Measurements from ENCODE around the gene CNR2.
A peak's percentile ranks its signal among the peaks of the same experiment; 100 is the strongest.
"Not testable (repeated sequence)": the region's sequence is repeated elsewhere in the genome, so short reads cannot be mapped to it uniquely, and the experiment has no call there.

CNR2 gene

GRCh38 chr1:23834156-23834555, 79.0 kb downstream of the CNR2 start:
- DNase-seq (ENCODE audit: low read depth), result not testable (repeated sequence)

DNA sequence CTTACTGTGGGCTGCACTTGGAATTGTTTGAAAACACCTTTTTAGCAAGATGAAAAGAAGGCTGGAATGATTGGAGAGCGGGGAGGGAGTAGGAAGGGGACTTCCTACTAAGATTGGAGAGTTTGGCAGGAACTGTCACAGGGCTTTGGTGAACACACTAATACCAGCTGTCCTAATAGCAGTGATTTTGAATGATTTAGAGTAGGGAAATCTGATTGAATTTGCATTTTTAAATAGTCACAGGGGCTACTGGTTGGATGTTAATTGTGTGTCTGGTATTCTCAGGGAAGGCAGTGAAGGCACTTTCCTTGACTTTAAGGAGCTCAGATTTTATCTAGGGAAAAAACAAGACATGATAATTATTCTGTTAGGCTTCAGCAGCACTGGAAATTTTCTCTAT, 85.4 kb downstream of the CNR2 start:
- no peak for DNase-seq (ENCODE audit: low read depth)

- not testable (repeated sequence) for DNase-seq (ENCODE audit: low read depth)
Observed at GRCh38 chr1:23826590-23826989, 86.6 kb downstream of the CNR2 start.

DNA sequence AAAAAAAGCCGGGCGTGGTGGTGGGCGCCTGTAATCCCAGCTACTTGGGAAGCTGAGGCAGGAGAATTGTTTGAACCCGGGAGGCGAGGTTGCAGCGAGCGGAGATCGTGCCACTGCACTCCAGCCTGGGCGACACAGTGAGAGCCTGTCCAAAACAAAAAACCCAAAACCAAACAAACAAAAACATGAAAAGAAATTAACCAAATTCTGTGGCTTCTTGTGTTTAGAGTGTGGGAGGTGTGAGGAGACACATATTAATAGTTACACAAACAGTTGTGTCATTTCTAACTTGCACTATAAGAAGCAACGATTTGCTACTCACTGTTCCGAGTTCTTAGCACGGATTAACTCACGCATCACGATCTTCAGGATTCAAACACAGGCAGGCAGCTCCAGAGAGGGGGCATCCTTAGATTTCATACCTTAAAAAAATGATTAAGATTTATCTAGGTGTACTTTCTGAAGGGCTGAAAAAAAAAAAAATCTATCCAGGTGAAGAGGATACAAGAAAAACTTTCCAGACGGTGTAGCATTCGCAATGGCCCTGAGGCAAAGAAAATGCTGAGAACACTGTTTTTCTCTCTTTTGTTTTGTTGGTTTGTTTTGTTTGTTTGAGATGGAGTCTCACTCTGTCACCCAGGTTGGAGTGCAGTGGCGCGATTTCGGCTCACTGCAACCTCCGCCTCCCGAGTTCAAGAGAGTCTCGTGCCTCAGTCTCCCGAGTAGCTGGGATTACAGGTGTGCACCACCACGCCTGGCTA, 87.2 kb downstream of the CNR2 start:
- DNase-seq (ENCODE audit: low read depth), result no peak

DNA sequence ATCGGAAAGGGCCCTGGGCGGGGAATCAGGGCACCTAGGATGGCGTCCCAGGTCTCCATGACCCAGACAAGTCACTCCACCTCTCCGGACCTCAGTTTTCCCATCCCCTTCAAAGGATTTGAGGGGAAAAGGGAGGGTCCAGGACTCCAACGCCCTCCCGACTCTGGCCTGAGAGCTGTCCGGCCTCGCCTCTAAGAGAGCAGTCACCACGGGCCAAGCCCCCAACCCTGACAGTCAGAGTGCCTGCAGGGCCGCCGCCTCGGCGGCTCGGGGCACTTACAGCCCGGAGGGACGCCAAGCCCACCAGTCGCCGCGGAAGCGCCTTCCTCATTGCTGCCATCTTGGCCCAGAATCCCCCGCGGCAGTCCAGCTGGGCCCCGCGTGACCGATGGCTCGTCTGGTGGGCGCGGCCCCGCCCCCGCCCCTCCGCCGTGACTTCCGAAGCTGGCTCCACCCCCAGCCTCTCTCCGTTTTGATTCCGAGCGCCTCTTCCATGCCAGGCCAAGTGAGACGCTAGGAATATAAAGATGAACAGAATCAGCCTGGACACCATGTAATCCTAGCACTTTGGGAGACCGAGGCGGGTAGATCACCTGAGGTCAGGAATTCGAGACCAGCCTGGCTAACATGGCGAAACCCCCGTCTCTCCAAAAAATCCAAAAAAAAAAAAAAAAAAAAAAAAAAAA, 87.9 kb downstream of the CNR2 start, which contains the start of gene HMGCL:
Gene HMGCL (minus strand): TSS at position 354 of the 686 bp plus-strand sequence. CDS start 14 bp downstream, at position 340.
- peak; percentile 83 for DNase-seq (ENCODE audit: low read depth)

DNA sequence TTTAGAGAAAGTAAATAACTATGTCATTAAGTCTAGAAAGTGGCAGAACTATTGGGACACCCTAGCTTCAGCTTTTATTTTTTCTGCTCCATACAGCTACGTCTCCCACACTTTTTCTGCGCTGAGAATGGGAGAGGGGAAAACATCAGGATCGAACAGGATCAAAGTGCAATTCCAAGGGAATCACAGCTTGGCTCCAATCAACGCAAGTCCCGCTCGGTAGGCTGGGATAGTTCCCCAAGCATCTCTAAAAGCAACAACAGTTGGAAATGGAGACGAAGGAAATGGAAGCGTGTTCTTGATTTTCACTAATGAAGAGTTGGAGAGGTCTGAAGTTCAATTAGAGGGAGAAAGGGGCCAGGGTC, 88.5 kb downstream of the CNR2 start:
- no peak for DNase-seq (ENCODE audit: low read depth)

- DNase-seq (ENCODE audit: low read depth), result no peak
Observed at GRCh38 chr1:23823767-23824166, 89.4 kb downstream of the CNR2 start.

Measured in T follicular helper cell (primary cell).